Measurements from ENCODE around the gene UBE2D2. TPM values are rescaled to one million over a fixed set of nuclear protein-coding genes. Genes with fewer than 3 reads are reported as not detected.

Gene UBE2D2
- polyA plus RNA-seq, 4 donors = 74.3 to 118 (median 95.3) TPM

- H3K27ac ChIP-seq (ENCODE audit: low read depth in 1 of 3, low read length in 2 of 3) = peak within 1 kb of the TSS; percentile 39 to 89 (median 69)
- peak within 1 kb of the TSS; percentile 68 to 79 (median 73) for H3K4me3 ChIP-seq (ENCODE audit: low read depth in 1 of 3, low read length in 3 of 3)
- peaks cover 4 to 69% (median 23%) of the 10 kb centered on the region in 3 donors for H3K4me1 ChIP-seq (ENCODE audit: control insufficient read depth in 3 of 3, insufficient read depth in 2 of 3, low read depth in 1 of 3, low read length in 2 of 3)
- no peaks in the 10 kb centered on the region for H3K9me3 ChIP-seq (ENCODE audit: control insufficient read depth in 2 of 2, insufficient read depth in 1 of 2, low read depth in 1 of 2, low read length in 1 of 2)
- 1% methylated on average over 51 to 106 of the region's 106 CpGs for WGBS, 3 donors
- H3K36me3 ChIP-seq (ENCODE audit: control insufficient read depth in 3 of 3, insufficient read depth in 2 of 3, low read depth in 1 of 3, low read length in 3 of 3) = peaks cover 0 to 11% (median 0%) of the 10 kb centered on the region in 3 donors
- peak; percentile 54 to 94 for DNase-seq
- FAIRE-seq = no peak
- no peaks in the 10 kb centered on the region for H3K27me3 ChIP-seq (ENCODE audit: control insufficient read depth in 3 of 3, insufficient read depth in 3 of 3, low read length in 3 of 3)
Observed at GRCh38 chr5:139648205-139649081, 87.3 kb downstream of the UBE2D2 start, which contains the start of gene CXXC5. CXXC5 (plus strand) TSS chr5:139648349; CDS start chr5:139680524, 32,175 bp downstream.

GRCh38 chr5:139649082-139649991 lies 88.2 kb downstream of the UBE2D2 start:
- Histone ChIP-seq H3K36me3 (ENCODE audit: control insufficient read depth in 3 of 3, insufficient read depth in 2 of 3, low read depth in 1 of 3, low read length in 3 of 3) (peaks cover 0 to 20% (median 0%) of the 10 kb centered on the region in 3 donors), H3K27ac (ENCODE audit: low read depth in 1 of 3, low read length in 2 of 3) (peak overlapping the region; percentile 6 to 89 (median 17)), H3K4me1 (ENCODE audit: control insufficient read depth in 3 of 3, insufficient read depth in 2 of 3, low read depth in 1 of 3, low read length in 2 of 3) (peaks cover 2 to 69% (median 28%) of the 10 kb centered on the region in 3 donors), H3K4me3 (ENCODE audit: low read depth in 1 of 3, low read length in 3 of 3) (peak overlapping the region; percentile 68 to 79 (median 73)), H3K27me3 (ENCODE audit: control insufficient read depth in 3 of 3, insufficient read depth in 3 of 3, low read length in 3 of 3) (no peaks in the 10 kb centered on the region), H3K9me3 (ENCODE audit: control insufficient read depth in 2 of 2, insufficient read depth in 1 of 2, low read depth in 1 of 2, low read length in 1 of 2) (no peaks in the 10 kb centered on the region)
- WGBS, 3 donors = 0 to 1% (median 1%) methylated on average over 64 to 77 of the region's 77 CpGs
- no peak for FAIRE-seq
- DNase-seq = peak in 1 of 2 donors; percentile 72

GRCh38 chr5:139650031-139650688 lies 89.0 kb downstream of the UBE2D2 start:
- H3K4me1 ChIP-seq (ENCODE audit: control insufficient read depth in 3 of 3, insufficient read depth in 2 of 3, low read depth in 1 of 3, low read length in 2 of 3) = peaks cover 2 to 69% (median 28%) of the 10 kb centered on the region in 3 donors
- H3K27ac ChIP-seq (ENCODE audit: low read depth in 1 of 3, low read length in 2 of 3) = peak overlapping the region; percentile 6 to 89 (median 61)
- no peaks in the 10 kb centered on the region for H3K9me3 ChIP-seq (ENCODE audit: control insufficient read depth in 2 of 2, insufficient read depth in 1 of 2, low read depth in 1 of 2, low read length in 1 of 2)
- WGBS, 3 donors = 1% methylated on average over 44 to 48 of the region's 48 CpGs
- H3K4me3 ChIP-seq (ENCODE audit: low read depth in 1 of 3, low read length in 3 of 3) = peak overlapping the region; percentile 68 to 79 (median 73)
- no peak for FAIRE-seq
- H3K27me3 ChIP-seq (ENCODE audit: control insufficient read depth in 3 of 3, insufficient read depth in 3 of 3, low read length in 3 of 3) = no peaks in the 10 kb centered on the region
- H3K36me3 ChIP-seq (ENCODE audit: control insufficient read depth in 3 of 3, insufficient read depth in 2 of 3, low read depth in 1 of 3, low read length in 3 of 3) = peaks cover 0 to 27% (median 0%) of the 10 kb centered on the region in 3 donors
- peak in 1 of 2 donors; percentile 70 for DNase-seq

DNA sequence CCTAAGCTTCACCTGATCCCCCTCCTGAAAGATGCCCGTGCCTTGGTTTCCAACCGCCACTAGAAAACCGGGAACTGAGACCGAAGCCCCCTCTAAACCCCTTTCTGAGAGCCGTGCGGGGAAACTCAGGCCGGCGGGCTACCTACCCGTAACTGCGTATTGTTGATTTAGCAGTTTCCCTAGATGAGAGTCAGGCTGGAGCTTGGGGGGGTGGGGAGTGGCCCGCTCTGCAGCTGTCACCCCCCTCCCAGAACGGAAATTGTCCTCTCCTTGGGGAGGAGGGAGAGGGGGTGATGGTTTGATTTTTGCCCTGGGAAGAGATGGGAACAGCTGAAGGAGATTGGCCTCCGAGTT lies 89.5 kb downstream of the UBE2D2 start:
- peak in 1 of 2 donors; percentile 67 for DNase-seq
- no peaks in the 10 kb centered on the region for H3K27me3 ChIP-seq (ENCODE audit: control insufficient read depth in 3 of 3, insufficient read depth in 3 of 3, low read length in 3 of 3)
- peaks cover 0 to 30% (median 0%) of the 10 kb centered on the region in 3 donors for H3K36me3 ChIP-seq (ENCODE audit: control insufficient read depth in 3 of 3, insufficient read depth in 2 of 3, low read depth in 1 of 3, low read length in 3 of 3)
- H3K27ac ChIP-seq (ENCODE audit: low read depth in 1 of 3, low read length in 2 of 3) = peak overlapping the region in 2 of 3 donors; percentile 61 to 89
- peaks cover 2 to 69% (median 30%) of the 10 kb centered on the region in 3 donors for H3K4me1 ChIP-seq (ENCODE audit: control insufficient read depth in 3 of 3, insufficient read depth in 2 of 3, low read depth in 1 of 3, low read length in 2 of 3)
- H3K9me3 ChIP-seq (ENCODE audit: control insufficient read depth in 2 of 2, insufficient read depth in 1 of 2, low read depth in 1 of 2, low read length in 1 of 2) = no peaks in the 10 kb centered on the region
- no peak for FAIRE-seq
- 6 to 8% (median 8%) methylated on average over 13 of the region's 13 CpGs for WGBS, 3 donors
- peak overlapping the region; percentile 68 to 79 (median 73) for H3K4me3 ChIP-seq (ENCODE audit: low read depth in 1 of 3, low read length in 3 of 3)

GRCh38 chr5:139651043-139651834 lies 90.1 kb downstream of the UBE2D2 start:
- Histone ChIP-seq H3K4me1 (ENCODE audit: control insufficient read depth in 3 of 3, insufficient read depth in 2 of 3, low read depth in 1 of 3, low read length in 2 of 3) (peaks cover 2 to 69% (median 33%) of the 10 kb centered on the region in 3 donors), H3K4me3 (ENCODE audit: low read depth in 1 of 3, low read length in 3 of 3) (peak overlapping the region in 1 of 3 donors; percentile 79), H3K36me3 (ENCODE audit: control insufficient read depth in 3 of 3, insufficient read depth in 2 of 3, low read depth in 1 of 3, low read length in 3 of 3) (peaks cover 0 to 36% (median 0%) of the 10 kb centered on the region in 3 donors), H3K9me3 (ENCODE audit: control insufficient read depth in 2 of 2, insufficient read depth in 1 of 2, low read depth in 1 of 2, low read length in 1 of 2) (no peaks in the 10 kb centered on the region), H3K27ac (ENCODE audit: low read depth in 1 of 3, low read length in 2 of 3) (peak overlapping the region in 2 of 3 donors; percentile 61 to 89), H3K27me3 (ENCODE audit: control insufficient read depth in 3 of 3, insufficient read depth in 3 of 3, low read length in 3 of 3) (no peaks in the 10 kb centered on the region)
- peak in 1 of 2 donors; percentile 78 for DNase-seq
- no peak for FAIRE-seq
- WGBS, 3 donors = 20 to 28% (median 26%) methylated on average over 14 of the region's 14 CpGs

GRCh38 chr5:139651853-139652787 lies 91.0 kb downstream of the UBE2D2 start:
- peaks cover 0 to 41% (median 0%) of the 10 kb centered on the region in 3 donors for H3K36me3 ChIP-seq (ENCODE audit: control insufficient read depth in 3 of 3, insufficient read depth in 2 of 3, low read depth in 1 of 3, low read length in 3 of 3)
- no peaks in the 10 kb centered on the region for H3K27me3 ChIP-seq (ENCODE audit: control insufficient read depth in 3 of 3, insufficient read depth in 3 of 3, low read length in 3 of 3)
- peak overlapping the region in 1 of 3 donors; percentile 79 for H3K4me3 ChIP-seq (ENCODE audit: low read depth in 1 of 3, low read length in 3 of 3)
- FAIRE-seq (no peak), DNase-seq (peak; percentile 47 to 87)
- peaks cover 2 to 65% (median 31%) of the 10 kb centered on the region in 3 donors for H3K4me1 ChIP-seq (ENCODE audit: control insufficient read depth in 3 of 3, insufficient read depth in 2 of 3, low read depth in 1 of 3, low read length in 2 of 3)
- H3K27ac ChIP-seq (ENCODE audit: low read depth in 1 of 3, low read length in 2 of 3) = peak overlapping the region in 2 of 3 donors; percentile 73 to 89
- WGBS, 3 donors = 5 to 9% (median 7%) methylated on average over 16 to 23 of the region's 23 CpGs
- H3K9me3 ChIP-seq (ENCODE audit: control insufficient read depth in 2 of 2, insufficient read depth in 1 of 2, low read depth in 1 of 2, low read length in 1 of 2) = no peaks in the 10 kb centered on the region
